H9 (cell line): ENCODE data around the gene UNC5C. TPM values are rescaled to one million over a fixed set of nuclear protein-coding genes. Genes with fewer than 3 reads are reported as not detected.

Source experiments
- DNase-seq: peaks from one replicate; pipeline ENCODE4 v3.0.0-alpha.2; 2017
- H2AFZ ChIP-seq: one replicate; pipeline ENCODE4 v1.6.1; 2013; ENCODE audit warnings: mild to moderate bottlenecking, low read length, control low read depth, moderate library complexity
- H2AK5ac ChIP-seq: 2 replicates; pipeline ENCODE4 v1.6.1; 2013; ENCODE audit warnings: low read length, control low read depth, mixed read lengths; ENCODE audit not compliant: insufficient read length
- H2BK120ac ChIP-seq: one replicate; pipeline ENCODE4 v1.6.1; 2013; ENCODE audit warnings: low read depth, mild to moderate bottlenecking, low read length, control low read depth, inconsistent platforms; ENCODE audit not compliant: poor library complexity, severe bottlenecking
- H2BK12ac ChIP-seq: 2 replicates; pipeline ENCODE4 v1.6.1; 2013; ENCODE audit warnings: low read length, control low read depth, mixed read lengths, low read depth; ENCODE audit not compliant: insufficient read length
- H2BK15ac ChIP-seq: 2 replicates; pipeline ENCODE4 v1.6.1; 2013; ENCODE audit warnings: low read depth, low read length, control low read depth
- H2BK20ac ChIP-seq: one replicate; pipeline ENCODE4 v1.6.1; 2013; ENCODE audit warnings: low read depth, mild to moderate bottlenecking, low read length, control low read depth, inconsistent platforms; ENCODE audit not compliant: poor library complexity, severe bottlenecking
- H2BK5ac ChIP-seq: 2 replicates; pipeline ENCODE4 v1.6.1; 2013; ENCODE audit warnings: low read length, control low read depth, mixed read lengths; ENCODE audit not compliant: insufficient read length
- H3K14ac ChIP-seq: 2 replicates; pipeline ENCODE4 v1.6.1; 2013; ENCODE audit warnings: low read length, control low read depth; ENCODE audit not compliant: insufficient read depth
- H3K18ac ChIP-seq: 2 replicates; pipeline ENCODE4 v1.6.1; 2013; ENCODE audit warnings: low read depth, mild to moderate bottlenecking, mixed read lengths, low read length, control low read depth; ENCODE audit not compliant: insufficient read length
- H3K23ac ChIP-seq: 2 replicates; pipeline ENCODE4 v1.6.1; 2013; ENCODE audit warnings: low read length, control low read depth, mixed read lengths, low read depth; ENCODE audit not compliant: insufficient read length
- H3K23me2 ChIP-seq: 2 replicates; pipeline ENCODE4 v1.6.1; 2013; ENCODE audit warnings: low read depth, mild to moderate bottlenecking, mixed read lengths, low read length, control low read depth; ENCODE audit not compliant: insufficient read length, poor library complexity, severe bottlenecking
- H3K27ac ChIP-seq: 2 replicates; pipeline ENCODE4 v1.5.1; 2013; ENCODE audit warnings: low read length, control low read depth, mixed read lengths, low read depth; ENCODE audit not compliant: insufficient read length
- H3K27me3 ChIP-seq: 2 replicates; pipeline ENCODE4 v1.6.1; 2013; ENCODE audit warnings: low read length, control low read depth, inconsistent platforms; ENCODE audit not compliant: insufficient read depth
- H3K4ac ChIP-seq: 2 replicates; pipeline ENCODE4 v1.6.1; 2013; ENCODE audit warnings: low read depth, mild to moderate bottlenecking, control low read depth, inconsistent platforms, low read length, moderate library complexity
- H3K4me1 ChIP-seq: 2 replicates; pipeline ENCODE4 v1.6.1; 2013; ENCODE audit warnings: low read length, control low read depth, inconsistent platforms; ENCODE audit not compliant: insufficient read depth
- H3K4me2 ChIP-seq: 2 replicates; pipeline ENCODE4 v1.6.1; 2013; ENCODE audit warnings: low read length, control low read depth, mixed read lengths; ENCODE audit not compliant: insufficient read length, insufficient read depth
- H3K56ac ChIP-seq: 2 replicates; pipeline ENCODE4 v1.6.1; 2013; ENCODE audit warnings: low read depth, mild to moderate bottlenecking, mixed read lengths, low read length, control low read depth; ENCODE audit not compliant: insufficient read length
- H3K79me1 ChIP-seq: 2 replicates; pipeline ENCODE4 v1.6.1; 2013; ENCODE audit warnings: low read depth, mild to moderate bottlenecking, moderate library complexity, low read length, control low read depth, inconsistent platforms; ENCODE audit not compliant: insufficient read depth, poor library complexity, severe bottlenecking
- H3K79me2 ChIP-seq: 2 replicates; pipeline ENCODE4 v1.6.1; 2013; ENCODE audit warnings: low read length, control low read depth, inconsistent platforms; ENCODE audit not compliant: insufficient read depth
- H3K9ac ChIP-seq: 2 replicates; pipeline ENCODE4 v1.6.1; 2013; ENCODE audit warnings: low read length, control low read depth, mixed read lengths; ENCODE audit not compliant: insufficient read length; ENCODE audit errors: extremely low read depth
- H3K9me3 ChIP-seq: one replicate; pipeline ENCODE4 v1.6.1; 2013; ENCODE audit warnings: low read depth, low read length, inconsistent platforms; ENCODE audit not compliant: control insufficient read depth
- H3T11ph ChIP-seq: one replicate; pipeline ENCODE4 v1.6.1; 2013; ENCODE audit warnings: mild to moderate bottlenecking, low read length, control low read depth, inconsistent platforms
- H4K20me1 ChIP-seq: one replicate; pipeline ENCODE4 v1.6.1; 2013; ENCODE audit not compliant: control insufficient read depth, insufficient read length, insufficient read depth
- H4K5ac ChIP-seq: 2 replicates; pipeline ENCODE4 v1.6.1; 2013; ENCODE audit warnings: low read depth, mild to moderate bottlenecking, mixed read lengths, low read length, control low read depth; ENCODE audit not compliant: insufficient read length
- H4K8ac ChIP-seq: replicated peaks from 2 replicates; pipeline ENCODE4 v1.6.1; 2013; ENCODE audit warnings: low read length, control low read depth, mixed read lengths, low read depth; ENCODE audit not compliant: insufficient read length
- H4K91ac ChIP-seq: 2 replicates; pipeline ENCODE4 v1.6.1; 2013; ENCODE audit warnings: low read depth, mild to moderate bottlenecking, moderate library complexity, mixed read lengths, low read length, control low read depth; ENCODE audit not compliant: insufficient read length
- H3K27ac Mint-ChIP-seq, 3 experiments: 2 replicates in 2 of 3; 3 replicates in 1 of 3; pipeline ENCODE4 v1.8.0; 2020 to 2021; ENCODE audit warnings: mixed read lengths in 3 of 3, mild to moderate bottlenecking in 1 of 3, moderate library complexity in 1 of 3
- H3K27me3 Mint-ChIP-seq: 2 replicates; pipeline ENCODE4 v1.8.0; 2021; ENCODE audit warnings: low read depth, mild to moderate bottlenecking, moderate library complexity, mixed read lengths
- H3K36me3 Mint-ChIP-seq, 3 experiments: 2 replicates in 2 of 3; 3 replicates in 1 of 3; pipeline ENCODE4 v1.8.0; 2020 to 2021; ENCODE audit warnings: low read depth in 3 of 3, mixed read lengths in 3 of 3; ENCODE audit not compliant: insufficient read depth in 1 of 3
- H3K4me1 Mint-ChIP-seq, 2 experiments: 2 replicates each; pipeline ENCODE4 v1.8.0; 2020; ENCODE audit warnings: mixed read lengths in 2 of 2
- H3K4me3 Mint-ChIP-seq, 2 experiments: 2 replicates in 1 of 2; 3 replicates in 1 of 2; pipeline ENCODE4 v1.8.0; 2020 to 2021; ENCODE audit warnings: mild to moderate bottlenecking in 2 of 2, mixed read lengths in 2 of 2, moderate library complexity in 1 of 2
- H3K9me3 Mint-ChIP-seq, 2 experiments: 2 replicates in 1 of 2; 3 replicates in 1 of 2; pipeline ENCODE4 v1.8.0; 2020; ENCODE audit warnings: mild to moderate bottlenecking in 2 of 2, mixed read lengths in 2 of 2, moderate library complexity in 1 of 2
- WGBS: extraction: QIAGEN DNeasy Blood & Tissue Kit; methylation state at CpG from one replicate; pipeline ENCODE4 v1.1.7; 2013; ENCODE audit warnings: missing lambda C conversion rate, low lambda C conversion rate, mixed read lengths; ENCODE audit not compliant: insufficient read length; ENCODE audit errors: extremely low coverage; 5-methylcytosine and 5-hydroxymethylcytosine counted together
- total RNA-seq: library from RNA; stranded (reverse); gene quantifications from 2 replicates; pipeline ENCODE4 v1.2.1, GENCODE V29; 2021
- TF ChIP-seq, protein P1 (sequence below): fragments of 200-600 bp; sonication (generic); conservative IDR thresholded peaks from 3 replicates; pipeline ENCODE4 v1.8.0; 2021; ENCODE audit warnings: antibody characterized with exemption, mild to moderate bottlenecking

The UNC5C gene
- total RNA-seq, 1 experiment from 2014 or later, result not detected

GRCh38 chr4:95360906-95361695 is 187.7 kb downstream of the UNC5C start:
- Histone ChIP-seq H3K79me2 (no peaks in the 10 kb centered on the region), H3K79me1 (no peaks in the 10 kb centered on the region), H4K20me1 (no peaks in the 10 kb centered on the region), H3K9me3 (no peaks in the 10 kb centered on the region), H3K23ac (no peak overlapping the region), H3K4me1 (no peaks in the 10 kb centered on the region), H3T11ph (no peak overlapping the region), H2BK5ac (no peak overlapping the region), H3K27ac (no peak overlapping the region), H4K8ac (no peak overlapping the region), H4K5ac (no peak overlapping the region), H4K91ac (no peak overlapping the region), H2BK12ac (no peak overlapping the region), H2BK120ac (no peak overlapping the region), H2AFZ (no peak overlapping the region), H2AK5ac (no peak overlapping the region), H2BK15ac (no peak overlapping the region), H3K14ac (no peak overlapping the region), H3K4ac (no peak overlapping the region), H3K23me2 (no peaks in the 10 kb centered on the region), H3K9ac (no peak overlapping the region), H2BK20ac (no peak overlapping the region), H3K4me2 (no peak overlapping the region), H3K18ac (no peak overlapping the region), H3K56ac (no peak overlapping the region), H3K27me3 (no peaks in the 10 kb centered on the region)
- Mint-ChIP-seq H3K27me3 (no peaks in the 10 kb centered on the region), H3K4me3 (no peak overlapping the region), H3K9me3 (no peaks in the 10 kb centered on the region), H3K27ac (no peak overlapping the region), H3K4me1 (peaks cover 10 to 11% of the 10 kb centered on the region in 2 experiments), H3K36me3 (no peaks in the 10 kb centered on the region)
- no peak for DNase-seq
- no CpG with 5 or more reads among the region's 7 CpGs for WGBS
- TF ChIP-seq, protein P1, sequence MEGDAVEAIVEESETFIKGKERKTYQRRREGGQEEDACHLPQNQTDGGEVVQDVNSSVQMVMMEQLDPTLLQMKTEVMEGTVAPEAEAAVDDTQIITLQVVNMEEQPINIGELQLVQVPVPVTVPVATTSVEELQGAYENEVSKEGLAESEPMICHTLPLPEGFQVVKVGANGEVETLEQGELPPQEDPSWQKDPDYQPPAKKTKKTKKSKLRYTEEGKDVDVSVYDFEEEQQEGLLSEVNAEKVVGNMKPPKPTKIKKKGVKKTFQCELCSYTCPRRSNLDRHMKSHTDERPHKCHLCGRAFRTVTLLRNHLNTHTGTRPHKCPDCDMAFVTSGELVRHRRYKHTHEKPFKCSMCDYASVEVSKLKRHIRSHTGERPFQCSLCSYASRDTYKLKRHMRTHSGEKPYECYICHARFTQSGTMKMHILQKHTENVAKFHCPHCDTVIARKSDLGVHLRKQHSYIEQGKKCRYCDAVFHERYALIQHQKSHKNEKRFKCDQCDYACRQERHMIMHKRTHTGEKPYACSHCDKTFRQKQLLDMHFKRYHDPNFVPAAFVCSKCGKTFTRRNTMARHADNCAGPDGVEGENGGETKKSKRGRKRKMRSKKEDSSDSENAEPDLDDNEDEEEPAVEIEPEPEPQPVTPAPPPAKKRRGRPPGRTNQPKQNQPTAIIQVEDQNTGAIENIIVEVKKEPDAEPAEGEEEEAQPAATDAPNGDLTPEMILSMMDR, result no peak
